Stimulated activated naive CD8-positive, alpha-beta T cell treated with anti-CD3 and anti-CD28 coated beads, Interleukin-15, Interleukin-2, amounts not matched to agents 100 U/mL and 50 U/mL, for 24 hours (primary cell): ENCODE data around the gene FAM171A1.
A peak's percentile ranks its signal among the peaks of the same experiment; 100 is the strongest.

Experiments
- ATAC-seq: fragments of 150-1000 bp; cut with Tn5 transposase; one replicate; pipeline ENCODE4 v1.10.0; 2021
- DNase-seq: peaks from one replicate; pipeline ENCODE4 v3.0.0; 2021

FAM171A1 gene

DNA sequence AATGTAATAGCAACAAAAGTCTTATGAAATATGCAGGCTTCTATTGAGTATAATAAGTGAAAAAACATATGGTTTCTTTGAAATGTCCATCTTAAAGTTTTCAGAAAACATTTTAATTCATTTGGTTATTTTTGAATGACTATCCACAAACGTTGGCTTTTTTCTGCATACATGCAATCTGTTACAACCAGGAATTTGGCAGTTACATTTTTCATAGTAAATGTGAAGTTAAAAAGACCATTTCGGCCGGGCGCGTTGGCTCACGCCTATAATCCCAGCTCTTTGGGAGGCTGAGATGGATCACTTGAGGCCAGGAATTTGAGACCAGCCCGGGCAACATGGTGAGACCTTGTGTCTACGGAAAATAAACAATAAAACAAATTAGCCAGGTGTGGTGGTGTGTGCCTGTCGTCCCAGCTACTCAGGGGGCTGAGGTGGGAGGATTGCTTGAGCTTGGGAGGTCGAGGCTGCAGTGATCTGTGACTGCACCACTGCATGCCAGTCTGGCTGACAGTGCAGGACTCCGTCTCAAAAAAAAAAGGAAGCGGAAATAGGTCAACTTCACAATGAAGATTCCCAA lies 128.7 kb downstream of the FAM171A1 start:
- DNase-seq: no peak
- ATAC-seq: no peak

DNA sequence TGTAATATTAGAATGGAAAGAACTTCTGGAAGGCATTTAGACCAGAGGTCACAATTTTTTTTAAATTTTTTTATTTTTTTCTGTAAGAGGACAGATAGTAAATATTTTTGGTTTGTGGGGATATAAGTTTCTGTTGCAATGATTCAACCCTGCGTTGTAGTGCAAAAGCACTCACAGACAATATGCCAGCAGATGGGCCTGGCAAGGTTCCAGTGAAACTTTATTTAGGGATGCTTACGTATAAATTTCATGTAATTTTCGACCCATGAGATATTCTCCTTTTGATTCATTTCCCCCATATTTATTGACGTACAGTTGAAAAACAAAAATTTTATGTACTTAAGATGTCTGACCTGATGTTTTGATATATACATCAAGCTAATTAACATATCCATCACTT lies 129.8 kb downstream of the FAM171A1 start:
- DNase-seq: no peak
- ATAC-seq: no peak

DNA sequence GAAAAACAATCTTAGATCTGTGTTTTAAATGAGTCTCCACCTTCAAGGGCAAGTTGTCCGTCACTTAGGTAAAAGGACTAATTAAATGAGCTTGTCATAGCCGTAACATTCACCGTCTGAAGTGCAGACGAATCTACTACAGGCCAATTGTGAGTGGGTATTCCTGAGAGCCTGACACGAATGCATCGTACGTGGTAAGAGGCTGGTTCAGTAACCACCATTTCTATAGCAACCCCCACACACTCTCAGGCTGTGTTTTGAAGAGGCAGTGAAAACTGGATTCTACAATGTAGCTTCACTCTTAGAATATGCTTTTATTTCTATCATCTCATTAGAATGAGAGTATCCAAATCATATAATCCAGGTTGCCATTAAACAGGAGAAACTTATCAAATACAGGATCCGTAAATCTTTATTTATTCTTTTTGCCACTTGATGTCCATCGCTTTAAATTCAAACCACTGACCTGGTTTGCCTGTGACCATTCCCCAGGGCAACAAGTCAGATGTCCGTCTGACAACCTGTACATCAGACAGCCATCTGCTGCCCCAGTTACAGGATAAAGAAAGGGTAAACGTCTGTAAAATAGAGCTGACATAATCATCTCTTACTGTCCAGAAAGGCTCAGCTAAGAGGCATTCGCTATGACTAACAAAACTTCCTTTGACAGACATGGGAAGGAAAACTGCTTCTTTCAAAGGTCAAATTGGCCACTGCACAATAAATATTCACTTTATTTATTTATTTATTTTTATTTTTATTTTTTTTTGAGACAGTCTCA lies 132.3 kb downstream of the FAM171A1 start:
- DNase-seq (no peak), ATAC-seq (peak; percentile 63)

DNA sequence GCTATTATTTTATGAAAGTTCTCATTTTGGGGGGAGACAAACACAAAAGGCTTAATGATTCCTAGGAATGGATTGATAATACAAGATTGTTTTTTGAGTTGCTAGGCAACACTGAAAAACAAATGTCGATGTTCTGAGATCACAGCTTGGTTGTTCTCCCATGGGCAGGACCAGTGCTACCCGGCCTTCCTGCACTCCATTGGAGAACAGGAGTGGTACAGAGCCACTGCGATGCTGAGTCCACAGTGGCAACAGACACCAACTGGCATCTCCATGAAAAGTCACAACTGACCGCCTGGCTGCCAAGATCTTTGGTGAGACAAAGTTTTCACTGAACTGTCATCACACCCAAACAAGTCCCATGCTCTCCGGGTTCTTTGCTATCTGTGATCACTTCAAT lies 133.7 kb downstream of the FAM171A1 start:
- ATAC-seq (no peak), DNase-seq (no peak)

DNA sequence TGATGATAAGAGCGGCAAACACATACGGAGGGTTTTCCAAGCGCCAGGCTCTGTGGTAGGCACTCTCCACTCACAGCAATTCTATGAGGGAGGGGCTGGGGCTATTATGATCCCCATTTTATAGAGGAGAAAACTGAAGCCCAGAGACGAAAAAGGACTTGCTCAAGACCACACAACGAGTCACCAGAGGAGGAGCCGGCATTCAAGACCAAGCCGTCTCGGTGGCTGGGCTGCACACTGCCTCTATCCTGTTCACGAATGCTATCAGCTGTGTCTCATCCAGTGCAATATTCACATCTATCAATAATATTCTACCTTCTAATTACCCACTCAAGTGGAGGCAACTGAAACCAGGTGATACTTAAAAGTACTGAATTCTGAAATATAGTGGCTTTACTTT lies 134.7 kb downstream of the FAM171A1 start:
- ATAC-seq (no peak), DNase-seq (no peak)

DNA sequence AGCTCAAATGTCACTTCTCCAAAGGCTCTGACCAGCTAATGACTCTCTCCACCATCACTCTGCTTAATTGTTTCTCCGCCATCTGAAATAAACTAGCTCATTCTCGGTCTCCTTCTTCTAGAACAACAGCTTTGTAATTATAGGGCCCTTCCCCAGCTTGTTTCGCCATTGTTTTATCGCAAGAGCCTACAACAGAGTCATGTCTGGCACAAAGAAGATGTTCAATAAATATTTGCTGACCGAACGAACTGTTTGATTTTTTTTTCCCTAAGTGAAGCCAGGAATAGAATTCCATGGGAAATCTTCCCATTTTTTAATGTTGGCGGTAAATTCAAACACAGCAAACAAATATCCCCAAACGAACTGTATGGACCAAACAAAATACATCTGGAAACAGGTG lies 138.8 kb downstream of the FAM171A1 start:
- no peak for ATAC-seq
- no peak for DNase-seq

DNA sequence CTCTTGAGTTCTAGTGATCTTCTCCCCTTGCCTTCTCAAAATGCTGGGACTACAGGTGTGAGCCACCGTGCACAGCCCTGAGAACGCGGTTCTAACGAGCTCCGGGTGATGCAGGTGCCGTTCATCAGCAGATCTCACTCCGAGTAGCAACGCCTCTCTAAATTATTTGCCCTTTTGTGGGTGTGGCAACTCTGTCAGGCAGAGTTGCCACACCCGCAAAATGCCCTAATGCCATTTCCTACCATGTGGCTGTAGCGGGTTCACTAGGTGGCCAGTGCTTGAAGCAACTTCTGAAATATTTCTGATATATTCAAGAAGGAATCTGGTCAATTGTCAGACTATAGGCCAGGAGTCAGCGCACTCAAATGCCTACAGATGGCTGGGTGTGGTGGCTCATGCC lies 139.7 kb downstream of the FAM171A1 start:
- ATAC-seq: no peak
- no peak for DNase-seq

DNA sequence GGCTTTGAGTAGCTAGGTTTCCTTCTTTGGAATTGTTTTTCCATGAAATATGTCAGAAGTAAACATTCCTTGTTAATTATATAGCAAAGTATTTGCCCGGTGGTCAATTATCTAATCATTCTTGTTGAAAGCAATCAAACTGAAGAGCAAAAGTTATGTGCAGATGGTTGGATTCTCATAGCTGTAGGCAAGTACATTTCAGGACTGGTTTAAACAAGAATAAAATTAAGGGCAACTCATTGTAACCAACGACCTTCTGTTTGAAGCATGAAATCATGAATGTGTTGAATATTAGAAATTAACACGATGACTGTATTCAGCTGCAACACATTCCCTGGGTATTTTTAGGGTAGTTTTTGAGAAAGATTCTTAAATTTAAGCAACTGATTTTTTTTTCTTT lies 140.8 kb downstream of the FAM171A1 start:
- DNase-seq: no peak
- no peak for ATAC-seq

DNA sequence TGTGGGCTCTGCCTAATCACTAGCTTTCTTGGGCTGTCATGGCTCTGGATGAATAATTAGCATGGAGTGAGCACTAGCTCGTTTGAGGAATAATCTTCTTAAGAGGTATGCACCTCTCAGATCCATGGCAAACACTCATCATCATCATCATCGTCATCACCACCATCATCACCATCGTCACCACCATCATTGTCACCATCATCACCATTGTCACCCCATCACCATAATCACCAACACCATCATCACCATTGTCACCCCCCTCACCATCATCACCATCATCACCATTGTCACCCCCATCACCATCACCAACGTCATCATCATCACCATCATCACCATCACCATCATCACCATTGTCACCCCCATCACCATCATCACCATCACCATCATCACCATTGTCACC lies 141.8 kb downstream of the FAM171A1 start:
- DNase-seq (no peak), ATAC-seq (no peak)

DNA sequence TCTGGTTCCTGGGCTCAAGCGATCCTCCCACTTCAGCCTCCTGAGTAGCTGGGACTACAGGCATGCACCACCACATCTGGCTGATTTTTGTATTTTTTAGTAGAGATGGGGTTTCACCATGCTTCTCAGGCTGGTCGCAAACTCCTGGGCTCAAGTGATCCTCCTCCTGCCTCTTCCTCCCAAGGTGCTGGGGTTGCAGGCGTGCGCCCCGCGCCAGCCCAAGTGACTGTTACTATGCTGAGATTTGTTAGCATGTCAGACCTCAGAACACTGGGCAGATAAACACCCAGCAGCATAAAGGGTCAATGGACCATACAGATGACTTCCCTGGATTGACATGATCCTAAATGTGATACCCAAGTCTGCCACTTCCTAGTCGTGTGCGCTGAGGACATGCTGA lies 142.7 kb downstream of the FAM171A1 start:
- ATAC-seq: no peak
- no peak for DNase-seq

DNA sequence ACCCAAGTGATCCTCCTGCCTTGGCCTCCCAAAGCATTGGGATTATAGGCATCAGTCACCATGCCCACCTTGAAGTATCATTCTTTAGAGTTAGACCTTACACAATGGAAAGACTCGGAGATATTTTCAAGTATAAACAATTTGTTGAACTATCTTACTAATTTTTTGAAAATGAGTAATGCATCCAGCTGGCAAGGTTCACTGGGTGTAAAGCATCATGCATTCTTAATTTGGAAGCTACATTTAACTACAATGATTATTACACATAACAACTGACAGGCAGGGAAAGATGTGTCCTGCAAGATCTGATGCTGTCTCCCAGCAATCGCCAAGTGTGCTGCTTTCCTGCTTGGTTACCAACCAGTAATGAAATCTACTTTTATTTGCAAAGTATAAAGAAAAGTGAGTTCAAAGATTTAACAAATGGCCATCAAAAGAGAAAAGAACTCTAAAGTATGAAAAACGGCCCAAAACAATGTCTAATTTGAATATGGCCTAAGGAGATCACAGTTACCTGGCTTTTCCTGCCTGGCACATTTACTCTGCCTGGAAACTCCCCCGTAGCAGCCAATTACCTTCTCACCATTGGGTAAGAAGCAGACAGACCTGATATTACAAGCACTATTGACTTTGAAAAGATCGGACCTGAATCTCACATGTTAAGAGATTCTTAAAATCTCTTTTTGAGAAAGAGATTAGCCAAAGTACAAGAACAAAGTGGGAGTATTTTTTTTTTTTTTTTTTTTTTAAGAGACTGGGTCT lies 143.3 kb downstream of the FAM171A1 start:
- ATAC-seq (no peak), DNase-seq (no peak)

DNA sequence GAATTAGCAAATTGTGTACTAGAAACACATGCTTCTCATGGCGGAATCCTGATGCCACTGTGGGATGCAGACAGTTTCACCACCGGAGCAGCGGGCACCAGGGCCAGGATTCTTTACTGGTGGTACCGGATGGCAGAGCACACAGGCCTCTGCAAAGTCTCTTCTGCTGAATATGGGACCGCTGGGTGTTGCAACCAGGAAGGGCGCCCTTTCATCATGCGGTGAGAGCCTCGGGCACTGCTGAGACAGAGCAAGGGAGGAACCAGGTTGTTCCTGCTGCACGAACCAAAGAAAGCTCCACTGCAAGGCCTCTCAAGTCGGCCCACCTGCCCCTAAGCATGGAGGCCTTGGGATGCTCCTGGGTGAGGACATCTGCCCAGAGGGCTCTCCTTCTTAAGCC lies 145.6 kb downstream of the FAM171A1 start:
- DNase-seq (no peak), ATAC-seq (no peak)

DNA sequence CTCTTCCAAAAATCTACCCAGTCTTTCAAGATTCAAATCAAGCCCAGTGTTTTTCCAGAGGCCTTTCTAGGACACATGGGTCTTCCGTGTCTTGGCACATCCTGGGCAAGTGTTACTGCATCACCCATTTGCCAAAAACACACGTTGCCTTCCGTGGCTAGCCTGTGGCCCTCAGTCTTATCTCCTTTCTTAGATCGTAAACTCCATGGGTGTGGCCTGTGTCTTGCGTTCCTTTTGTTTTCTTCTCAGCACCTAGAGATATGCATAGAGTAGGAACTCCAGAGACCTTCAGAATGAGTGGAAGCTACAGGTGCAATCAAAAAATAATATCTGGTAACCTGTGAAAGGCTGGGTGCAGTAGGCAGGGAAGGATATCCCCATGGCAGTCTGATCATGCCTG lies 146.1 kb downstream of the FAM171A1 start:
- DNase-seq (no peak), ATAC-seq (no peak)

DNA sequence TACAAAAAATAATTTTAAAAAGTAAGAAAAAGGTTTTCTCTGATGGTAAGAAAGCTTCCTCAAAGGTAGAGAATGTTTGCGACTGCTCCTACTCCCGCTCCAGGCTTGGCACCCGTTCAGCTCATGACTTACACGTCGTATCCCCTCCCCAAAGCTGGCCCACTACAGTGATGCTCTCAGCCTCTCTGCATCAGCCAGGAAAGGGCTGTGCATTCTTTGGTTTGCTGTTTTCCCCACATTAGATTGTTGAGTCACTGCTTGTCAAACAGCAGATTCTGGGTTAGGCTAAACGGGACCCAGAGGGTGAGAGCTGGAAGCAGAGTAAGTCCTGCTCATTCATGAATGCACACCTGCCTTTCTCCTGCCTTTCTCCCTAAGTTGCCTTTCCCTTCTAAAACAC lies 147.9 kb downstream of the FAM171A1 start:
- DNase-seq (no peak), ATAC-seq (no peak)

DNA sequence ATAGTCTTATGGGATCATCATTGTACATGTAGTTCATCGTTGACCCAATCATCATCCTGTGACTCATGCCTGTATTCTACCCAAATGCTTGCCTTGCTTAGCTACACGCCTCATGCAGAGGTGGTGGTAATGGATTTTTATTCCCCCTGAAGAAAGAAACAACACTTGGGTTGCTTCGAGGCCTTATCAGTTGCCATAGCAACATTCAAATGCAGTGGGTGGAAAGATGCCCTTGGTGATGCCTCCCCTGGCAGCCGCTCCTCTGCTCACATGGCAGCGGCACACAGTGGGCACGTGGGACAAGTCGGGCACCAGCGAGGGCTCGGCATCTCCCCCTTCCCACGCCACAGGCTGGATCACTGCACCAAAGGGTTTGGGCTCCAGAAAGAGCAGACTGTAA lies 148.6 kb downstream of the FAM171A1 start:
- DNase-seq (no peak), ATAC-seq (no peak)

DNA sequence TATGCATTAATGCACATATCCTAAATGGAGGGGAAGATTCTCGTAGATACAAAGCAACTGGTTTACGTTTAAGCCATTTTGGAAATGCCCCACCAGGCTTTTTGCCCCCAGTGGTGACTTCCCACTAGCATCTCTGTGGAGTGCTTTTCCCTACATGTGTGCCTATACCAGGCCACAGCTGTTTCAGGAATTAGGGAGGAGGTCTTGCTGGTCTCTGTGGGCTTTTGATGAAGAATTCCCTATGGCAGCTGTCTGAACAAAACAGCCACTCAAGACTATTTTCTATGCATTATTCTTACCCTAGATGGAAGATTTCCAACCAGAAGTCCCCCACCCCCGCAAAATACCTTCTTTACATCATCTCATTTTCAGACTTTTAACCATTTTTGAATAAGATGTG lies 150.6 kb downstream of the FAM171A1 start:
- no peak for DNase-seq

DNA sequence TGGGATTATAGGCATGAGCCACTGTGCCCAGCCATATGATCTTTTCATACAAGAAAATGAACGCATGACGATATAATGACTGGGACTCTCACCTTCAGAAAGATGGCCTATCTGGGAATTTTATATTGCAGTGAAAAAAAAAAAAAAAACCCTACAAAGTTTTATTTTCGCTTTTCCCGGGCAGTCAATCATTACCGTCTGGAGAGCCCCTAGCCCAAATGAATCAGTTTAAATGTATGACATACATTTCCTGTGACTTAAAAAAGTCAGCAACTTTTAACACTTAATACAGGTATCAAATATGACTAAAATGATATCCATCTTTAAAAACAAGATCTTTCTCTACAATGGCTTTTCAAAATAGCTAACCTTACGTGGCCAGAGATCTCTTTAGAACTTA lies 154.4 kb downstream of the FAM171A1 start:
- no peak for ATAC-seq
- no peak for DNase-seq

More for the DNA sequence above, 150.6 kb downstream of the FAM171A1 start:
- no peak for ATAC-seq

DNA sequence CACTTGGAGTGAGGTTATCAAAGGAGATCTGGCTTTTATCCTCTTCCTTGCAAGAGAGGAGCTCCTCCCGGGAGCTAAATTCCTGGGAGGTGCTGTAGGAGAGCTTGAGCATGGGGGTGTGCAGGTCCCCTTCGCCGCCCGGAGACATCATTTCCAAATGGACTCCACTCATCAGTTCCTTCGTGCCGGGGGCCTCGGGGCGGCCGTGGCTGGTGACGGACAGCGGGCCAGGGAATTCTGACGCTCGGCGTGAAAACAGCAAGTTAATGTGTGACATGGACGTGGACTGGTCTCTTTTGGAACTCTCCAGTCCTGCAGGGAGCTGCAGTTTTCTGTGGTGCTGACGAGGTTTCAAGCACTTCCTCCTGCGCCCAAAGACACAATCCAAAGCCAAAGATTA lies 156.9 kb downstream of the FAM171A1 start:
- ATAC-seq (no peak), DNase-seq (no peak)

DNA sequence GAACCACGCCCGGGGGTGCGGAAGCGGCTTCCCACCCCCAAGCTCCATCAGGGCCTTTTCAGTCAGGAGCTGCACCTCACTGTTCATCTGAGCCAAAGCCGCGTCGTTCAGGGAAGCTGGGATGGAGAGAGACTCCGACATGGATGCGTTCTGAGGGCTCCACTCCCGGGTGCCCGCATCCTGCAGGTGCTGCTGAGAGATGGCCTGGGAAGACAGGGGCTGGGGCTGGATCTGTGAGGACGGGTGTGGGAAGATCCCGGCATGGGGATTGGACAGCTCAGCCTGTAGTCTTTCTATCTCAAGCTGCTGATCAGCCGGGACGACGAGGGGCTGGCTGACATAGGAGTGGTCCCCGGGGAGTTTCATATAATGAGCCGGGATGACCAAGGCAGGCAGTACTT lies 157.6 kb downstream of the FAM171A1 start:
- DNase-seq (no peak), ATAC-seq (no peak)

DNA sequence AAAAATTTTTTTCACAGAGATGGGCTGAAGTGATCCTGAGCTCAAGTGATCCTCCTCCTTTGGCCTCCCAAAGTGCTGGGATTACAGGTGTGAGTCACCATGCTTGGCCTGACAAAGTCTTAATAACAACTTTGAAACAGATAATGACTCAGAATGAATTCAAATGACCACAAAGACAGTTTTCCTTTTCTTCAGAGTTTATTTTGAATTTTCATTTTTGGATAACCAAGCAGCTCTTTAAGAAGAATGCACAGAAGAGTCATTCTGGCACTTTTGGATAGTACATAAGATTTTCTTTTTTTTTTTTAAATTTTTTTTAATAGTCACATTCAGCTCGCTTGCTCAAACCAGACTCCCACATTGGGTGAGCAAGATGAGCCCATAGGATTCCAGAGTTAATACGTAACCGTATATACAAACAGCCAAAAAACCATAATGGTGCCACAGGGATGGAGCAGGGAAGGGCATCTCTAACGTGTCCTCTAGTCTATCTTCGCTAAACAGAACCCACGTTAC lies 159.6 kb downstream of the FAM171A1 start:
- no peak for ATAC-seq
- DNase-seq: no peak

DNA sequence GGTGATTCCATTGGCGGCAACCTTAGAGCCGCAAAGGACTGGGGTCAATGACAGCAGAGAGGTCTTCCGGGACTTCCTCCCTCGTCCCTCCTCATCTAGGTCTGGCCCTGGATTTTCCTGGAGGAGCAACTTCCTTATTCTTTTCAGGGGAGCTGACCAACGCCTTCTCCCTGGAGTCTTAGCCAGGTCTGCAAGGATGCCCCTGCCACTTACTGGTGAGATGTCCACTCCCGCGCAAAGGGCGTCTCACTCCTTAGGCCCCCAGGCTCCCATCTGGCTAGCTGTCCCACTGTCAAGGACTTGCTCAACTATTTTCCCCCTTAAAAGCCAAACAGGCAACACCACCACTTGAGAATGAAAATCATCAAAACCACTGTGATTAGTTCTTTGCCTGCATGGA lies 160.6 kb downstream of the FAM171A1 start:
- DNase-seq: no peak
- no peak for ATAC-seq

DNA sequence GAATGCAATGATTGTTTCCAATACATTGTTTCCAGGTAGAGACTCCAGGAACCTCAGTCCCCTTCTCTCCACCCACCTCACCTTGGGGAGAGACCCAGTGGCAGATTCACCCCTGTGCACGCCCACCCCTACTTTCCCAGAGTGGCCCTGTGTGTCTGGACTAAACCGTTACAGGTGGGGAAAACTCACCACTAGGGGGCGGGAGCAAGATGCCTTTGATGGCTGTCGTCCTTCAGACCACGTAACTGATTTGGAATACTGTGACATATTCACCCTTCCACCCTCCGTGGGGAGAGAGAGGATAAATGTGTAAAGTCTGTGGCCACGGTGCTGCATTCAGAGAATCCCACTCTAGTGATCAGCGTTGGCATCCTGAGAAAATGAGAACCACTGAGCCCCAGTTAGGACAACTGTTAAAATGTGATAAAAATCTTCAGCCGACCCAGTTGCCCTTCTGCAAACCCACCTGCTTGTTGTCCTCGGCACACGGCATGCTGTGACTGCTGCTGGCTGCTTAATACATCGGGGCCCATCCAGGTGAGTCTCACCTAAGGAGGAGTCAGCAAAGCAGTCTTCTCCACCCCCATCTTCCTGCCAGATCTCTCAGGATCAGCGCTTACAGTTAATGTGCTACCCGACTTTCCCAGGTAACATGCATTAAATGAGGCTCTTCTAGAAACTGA lies 161.1 kb downstream of the FAM171A1 start:
- ATAC-seq: peak; percentile 76
- DNase-seq: peak; percentile 89

DNA sequence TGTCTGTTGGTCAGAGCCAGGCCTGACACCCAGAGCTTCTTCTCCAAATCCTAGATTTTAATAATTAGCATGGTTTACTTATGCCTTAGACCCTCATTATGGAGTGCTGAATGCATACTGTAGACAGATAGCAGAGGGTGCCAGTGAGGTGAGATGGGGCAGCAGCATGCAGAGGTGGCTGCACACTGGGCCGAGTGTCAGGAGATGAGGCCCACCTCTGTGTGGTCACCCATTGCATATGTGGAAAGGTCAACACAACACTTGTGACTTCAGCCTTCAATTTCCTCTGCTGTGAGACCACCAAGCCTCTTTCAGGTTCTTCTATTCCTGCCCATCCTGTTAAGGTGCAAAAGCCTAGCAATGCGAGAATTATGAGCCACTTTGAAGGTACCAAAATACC lies 162.9 kb downstream of the FAM171A1 start:
- no peak for DNase-seq
- ATAC-seq: peak; percentile 11
